ENCODE data around the gene PTP4A2.

- TF ChIP-seq POLR2A (IDR thresholded peaks at IDR 0.05) (no peak), CTCF (IDR thresholded peaks at IDR 0.05) (no peak)
Observed at GRCh38 chr1:31915438-31915837, 22.7 kb downstream of the PTP4A2 start.

All from uterus (tissue), 2 donors.